ENCODE results near the gene CFAP97D2.
"Not testable (repeated sequence)": the region's sequence is repeated elsewhere in the genome, so short reads cannot be mapped to it uniquely, and the experiment has no call there.

The CFAP97D2 gene

GRCh38 chr13:114154476-114154875, 24.6 kb upstream of the CFAP97D2 start:
- H3K36me3 ChIP-seq (ENCODE audit: control insufficient read depth, insufficient read depth, low read length): no peaks in the 10 kb centered on the region
- H3K27me3 ChIP-seq (ENCODE audit: control insufficient read depth, insufficient read depth, low read length): peaks cover 3% of the 10 kb centered on the region
- peaks cover 18% of the 10 kb centered on the region for H3K4me1 ChIP-seq (ENCODE audit: control insufficient read depth, insufficient read depth, low read length)
- no peaks in the 10 kb centered on the region for H3K9me3 ChIP-seq (ENCODE audit: control insufficient read depth, low read length)
- H3K9ac ChIP-seq (ENCODE audit: low read length): no peak overlapping the region
- H3K4me3 ChIP-seq (ENCODE audit: low read length): no peak overlapping the region

- H3K9me3 ChIP-seq (ENCODE audit: control insufficient read depth, low read length): no peaks in the 10 kb centered on the region
- no peak overlapping the region for H3K9ac ChIP-seq (ENCODE audit: low read length)
- no peak overlapping the region for H3K4me3 ChIP-seq (ENCODE audit: low read length)
- peaks cover 3% of the 10 kb centered on the region for H3K27me3 ChIP-seq (ENCODE audit: control insufficient read depth, insufficient read depth, low read length)
- H3K4me1 ChIP-seq (ENCODE audit: control insufficient read depth, insufficient read depth, low read length): peaks cover 18% of the 10 kb centered on the region
- H3K36me3 ChIP-seq (ENCODE audit: control insufficient read depth, insufficient read depth, low read length): no peaks in the 10 kb centered on the region
Measured at GRCh38 chr13:114155320-114155719, 23.7 kb upstream of the CFAP97D2 start.

DNA sequence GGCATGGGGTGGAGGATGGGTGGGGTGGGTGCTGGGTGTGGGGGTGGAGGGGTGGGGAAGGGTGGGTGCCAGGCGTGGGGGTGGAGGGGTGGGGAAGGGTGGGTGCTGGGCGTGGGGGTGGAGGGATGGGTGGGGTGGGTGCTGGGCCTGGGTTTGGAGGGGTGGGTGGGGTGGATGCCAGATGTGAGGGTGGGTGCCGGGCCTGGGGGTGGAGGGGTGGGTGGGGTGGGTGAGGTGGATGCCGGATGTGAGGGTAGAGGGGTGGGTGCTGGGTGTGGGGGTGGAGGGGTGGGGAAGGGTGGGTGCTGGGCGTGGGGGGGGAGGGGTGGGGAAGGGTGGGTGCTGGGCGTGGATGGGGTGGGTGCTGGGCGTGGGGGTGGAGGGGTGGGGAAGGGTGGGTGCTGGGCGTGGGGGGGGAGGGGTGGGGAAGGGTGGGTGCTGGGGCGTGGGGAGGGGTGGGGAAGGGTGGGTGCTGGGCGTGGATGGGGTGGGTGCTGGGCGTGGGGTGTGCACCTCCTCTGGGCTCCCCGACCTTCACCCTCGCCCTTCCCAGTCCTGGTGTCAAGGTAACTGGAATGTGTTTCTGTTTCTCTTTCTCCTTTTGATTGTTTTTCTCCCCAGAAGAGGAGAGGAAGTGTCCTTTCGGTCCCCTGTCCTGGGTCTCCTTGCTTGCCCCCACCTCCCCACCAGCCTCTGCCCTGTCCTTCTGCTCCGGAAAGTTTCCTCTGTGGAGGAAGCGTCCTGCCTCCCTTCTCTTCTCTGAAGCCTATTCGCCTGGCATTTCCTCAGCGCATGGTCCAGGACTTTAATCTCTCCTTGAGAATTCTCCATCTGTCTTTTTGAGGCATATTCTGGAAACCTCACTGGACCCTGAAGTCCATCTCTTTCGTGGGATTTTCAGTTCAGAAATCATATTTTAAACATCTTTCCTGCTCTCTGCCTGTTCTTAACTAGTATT, 22.9 kb upstream of the CFAP97D2 start:
- no peak overlapping the region for H3K4me3 ChIP-seq (ENCODE audit: low read length)
- H3K36me3 ChIP-seq (ENCODE audit: control insufficient read depth, insufficient read depth, low read length): no peaks in the 10 kb centered on the region
- H3K4me1 ChIP-seq (ENCODE audit: control insufficient read depth, insufficient read depth, low read length): peaks cover 12% of the 10 kb centered on the region
- no peaks in the 10 kb centered on the region for H3K9me3 ChIP-seq (ENCODE audit: control insufficient read depth, low read length)
- peaks cover 5% of the 10 kb centered on the region for H3K27me3 ChIP-seq (ENCODE audit: control insufficient read depth, insufficient read depth, low read length)
- no peak overlapping the region for H3K9ac ChIP-seq (ENCODE audit: low read length)

- Histone ChIP-seq H3K4me3 (ENCODE audit: low read length) (no peak overlapping the region), H3K4me1 (ENCODE audit: control insufficient read depth, insufficient read depth, low read length) (peaks cover 4% of the 10 kb centered on the region), H3K9me3 (ENCODE audit: control insufficient read depth, low read length) (no peaks in the 10 kb centered on the region), H3K36me3 (ENCODE audit: control insufficient read depth, insufficient read depth, low read length) (no peaks in the 10 kb centered on the region), H3K9ac (ENCODE audit: low read length) (no peak overlapping the region), H3K27me3 (ENCODE audit: control insufficient read depth, insufficient read depth, low read length) (peaks cover 21% of the 10 kb centered on the region)
Measured at GRCh38 chr13:114157869-114158495, 21.1 kb upstream of the CFAP97D2 start.

GRCh38 chr13:114158869-114159666, 20.0 kb upstream of the CFAP97D2 start:
- H3K27me3 ChIP-seq (ENCODE audit: control insufficient read depth, insufficient read depth, low read length): peaks cover 25% of the 10 kb centered on the region
- not testable (repeated sequence) for H3K4me1 ChIP-seq (ENCODE audit: control insufficient read depth, insufficient read depth, low read length); H3K36me3 ChIP-seq (ENCODE audit: control insufficient read depth, insufficient read depth, low read length); H3K9ac ChIP-seq (ENCODE audit: low read length); H3K4me3 ChIP-seq (ENCODE audit: low read length); H3K9me3 ChIP-seq (ENCODE audit: control insufficient read depth, low read length)

DNA sequence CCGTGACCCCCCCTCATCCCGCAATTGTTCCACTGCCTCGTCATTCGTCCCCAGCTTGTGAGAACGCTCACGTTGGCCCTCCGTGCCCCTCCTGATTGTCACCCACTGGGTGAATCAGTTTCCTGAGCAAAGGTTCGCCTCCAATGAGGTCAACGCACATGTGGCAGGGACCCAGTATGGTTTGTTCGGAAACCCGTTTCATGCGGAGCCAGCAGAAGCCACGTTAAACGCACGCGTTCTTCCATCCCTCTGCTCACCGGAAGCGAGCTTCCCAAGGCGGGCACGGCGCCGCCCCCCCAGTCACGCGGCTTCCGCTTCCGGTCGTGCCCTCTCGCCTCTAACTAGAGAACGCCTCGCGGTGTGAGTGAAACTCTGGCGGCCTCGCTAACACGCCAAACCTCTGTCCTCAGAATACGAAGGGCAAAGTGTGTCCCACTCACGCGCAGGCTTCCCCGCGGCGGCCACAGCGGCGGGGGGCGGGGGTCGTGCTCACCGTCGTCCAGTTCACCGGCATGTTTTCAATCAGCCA, 18.0 kb upstream of the CFAP97D2 start:
- H3K4me3 ChIP-seq (ENCODE audit: low read length): no peak overlapping the region
- peaks cover 31% of the 10 kb centered on the region for H3K27me3 ChIP-seq (ENCODE audit: control insufficient read depth, insufficient read depth, low read length)
- no peaks in the 10 kb centered on the region for H3K9me3 ChIP-seq (ENCODE audit: control insufficient read depth, low read length)
- H3K9ac ChIP-seq (ENCODE audit: low read length): no peak overlapping the region
- peaks cover 4% of the 10 kb centered on the region for H3K4me1 ChIP-seq (ENCODE audit: control insufficient read depth, insufficient read depth, low read length)
- no peaks in the 10 kb centered on the region for H3K36me3 ChIP-seq (ENCODE audit: control insufficient read depth, insufficient read depth, low read length)

- Histone ChIP-seq H3K36me3 (ENCODE audit: control insufficient read depth, insufficient read depth, low read length) (no peaks in the 10 kb centered on the region), H3K9ac (ENCODE audit: low read length) (no peak overlapping the region), H3K9me3 (ENCODE audit: control insufficient read depth, low read length) (no peaks in the 10 kb centered on the region), H3K27me3 (ENCODE audit: control insufficient read depth, insufficient read depth, low read length) (peaks cover 37% of the 10 kb centered on the region), H3K4me1 (ENCODE audit: control insufficient read depth, insufficient read depth, low read length) (no peaks in the 10 kb centered on the region), H3K4me3 (ENCODE audit: low read length) (no peak overlapping the region)
Measured at GRCh38 chr13:114161644-114162532, 17.2 kb upstream of the CFAP97D2 start.

DNA sequence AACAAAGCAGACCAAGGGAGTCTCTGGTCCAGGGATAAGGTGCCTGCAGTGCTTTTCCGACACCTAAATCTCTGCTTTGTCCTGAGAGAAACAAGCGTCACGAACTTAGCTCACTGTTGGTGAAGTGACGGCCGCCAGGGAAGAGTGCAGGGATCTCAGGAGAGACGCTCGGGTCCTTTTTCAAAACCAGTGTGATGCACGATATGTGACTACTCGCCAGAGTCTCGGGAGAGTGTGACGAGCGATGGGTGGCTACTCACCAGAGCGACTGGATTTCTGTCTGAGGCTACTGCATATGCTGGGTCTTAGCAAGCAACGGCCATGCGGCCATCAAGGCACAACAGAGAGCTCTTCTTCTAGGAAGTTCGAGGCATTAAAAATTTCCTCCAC, 16.5 kb upstream of the CFAP97D2 start:
- H3K4me3 ChIP-seq (ENCODE audit: low read length): no peak overlapping the region
- peaks cover 38% of the 10 kb centered on the region for H3K27me3 ChIP-seq (ENCODE audit: control insufficient read depth, insufficient read depth, low read length)
- no peaks in the 10 kb centered on the region for H3K36me3 ChIP-seq (ENCODE audit: control insufficient read depth, insufficient read depth, low read length)
- H3K9ac ChIP-seq (ENCODE audit: low read length): no peak overlapping the region
- no peaks in the 10 kb centered on the region for H3K9me3 ChIP-seq (ENCODE audit: control insufficient read depth, low read length)
- no peaks in the 10 kb centered on the region for H3K4me1 ChIP-seq (ENCODE audit: control insufficient read depth, insufficient read depth, low read length)

DNA sequence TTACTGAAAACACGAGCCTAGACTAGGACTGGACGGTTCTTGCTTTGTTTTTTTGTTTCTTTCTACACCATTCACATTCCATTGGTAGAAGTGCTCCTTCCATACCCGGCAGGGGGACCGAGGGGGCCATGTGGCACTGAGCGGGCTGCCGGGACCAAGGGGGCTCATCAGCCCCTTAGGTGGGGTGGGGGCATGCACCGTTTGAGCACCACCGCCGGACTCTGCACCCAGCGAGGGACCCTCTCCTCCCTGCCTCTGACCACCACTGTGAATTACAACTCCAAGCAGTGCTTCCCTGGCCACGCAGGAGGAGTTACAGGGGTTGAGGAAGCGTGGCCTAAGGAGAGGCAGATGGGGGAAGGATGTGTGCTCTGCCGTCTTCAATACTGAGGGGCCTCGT, 15.0 kb upstream of the CFAP97D2 start:
- Histone ChIP-seq H3K27me3 (ENCODE audit: control insufficient read depth, insufficient read depth, low read length) (peaks cover 38% of the 10 kb centered on the region), H3K9me3 (ENCODE audit: control insufficient read depth, low read length) (no peaks in the 10 kb centered on the region), H3K9ac (ENCODE audit: low read length) (no peak overlapping the region), H3K36me3 (ENCODE audit: control insufficient read depth, insufficient read depth, low read length) (no peaks in the 10 kb centered on the region), H3K4me3 (ENCODE audit: low read length) (no peak overlapping the region), H3K4me1 (ENCODE audit: control insufficient read depth, insufficient read depth, low read length) (no peaks in the 10 kb centered on the region)

- no peak overlapping the region for H3K4me3 ChIP-seq (ENCODE audit: low read length)
- H3K27me3 ChIP-seq (ENCODE audit: control insufficient read depth, insufficient read depth, low read length): peaks cover 38% of the 10 kb centered on the region
- no peaks in the 10 kb centered on the region for H3K4me1 ChIP-seq (ENCODE audit: control insufficient read depth, insufficient read depth, low read length)
Measured at GRCh38 chr13:114164681-114165429, 14.2 kb upstream of the CFAP97D2 start.

More at GRCh38 chr13:114164681-114165429, 14.2 kb upstream of the CFAP97D2 start:
- Histone ChIP-seq H3K9me3 (ENCODE audit: control insufficient read depth, low read length) (no peaks in the 10 kb centered on the region), H3K36me3 (ENCODE audit: control insufficient read depth, insufficient read depth, low read length) (no peaks in the 10 kb centered on the region), H3K9ac (ENCODE audit: low read length) (no peak overlapping the region)

Measured in mucosa of stomach (tissue), 1 donor.